DMS53 treated with DMSO at 0.1 percent for 48 hours (cell line): ENCODE results near the gene SYNGR1.
"Not testable (repeated sequence)": the region's sequence is repeated elsewhere in the genome, so short reads cannot be mapped to it uniquely, and the experiment has no call there.

Source experiments
- DNase-seq: peaks from one replicate; lab custom pipeline; 2025; ENCODE audit not compliant: unreplicated experiment; lab: John Stamatoyannopoulos, UW

Gene SYNGR1

DNA sequence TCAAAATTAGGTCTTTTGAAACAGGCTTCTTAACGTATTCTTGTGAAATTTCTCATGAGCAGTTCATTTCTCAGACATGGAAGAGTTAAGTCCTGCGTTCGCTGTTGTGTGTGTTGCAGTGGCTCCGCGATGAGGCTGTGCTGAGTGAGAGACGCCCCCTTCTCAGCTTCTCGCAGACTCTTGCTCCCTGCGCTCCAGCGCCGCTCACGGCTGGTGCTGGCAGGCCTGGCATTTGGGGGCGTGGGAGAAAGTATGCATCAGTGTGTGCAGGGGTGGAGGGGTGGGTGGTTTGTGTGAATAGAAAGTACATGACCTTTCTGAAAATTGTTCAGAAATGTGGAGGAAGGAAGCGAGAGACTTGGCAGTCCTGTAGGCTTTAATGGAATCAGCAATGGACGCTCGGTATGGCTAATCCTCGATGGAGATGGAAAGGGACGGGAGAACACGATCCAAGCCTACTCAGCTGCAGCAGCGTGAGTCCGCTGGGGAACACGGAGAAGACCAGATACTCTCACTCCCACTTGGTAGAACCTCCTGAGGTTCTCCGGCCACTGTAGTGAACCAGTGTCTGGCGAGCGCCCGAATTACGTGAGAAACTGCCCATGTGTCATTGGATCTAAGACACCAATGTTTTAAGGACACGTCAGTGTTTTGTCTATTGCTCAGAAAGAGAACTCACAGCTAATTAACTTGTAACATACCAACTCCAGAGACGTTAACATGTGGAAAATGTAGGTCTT is 55.7 kb downstream of the SYNGR1 start:
- DNase-seq, result no peak

- DNase-seq, result no peak
Observed at GRCh38 chr22:39408173-39408572, 58.4 kb downstream of the SYNGR1 start.

- DNase-seq, result no peak
Observed at GRCh38 chr22:39408807-39409206, 59.0 kb downstream of the SYNGR1 start.

- no peak for DNase-seq
Observed at GRCh38 chr22:39409516-39410029, 59.8 kb downstream of the SYNGR1 start.

- no peak for DNase-seq
Observed at GRCh38 chr22:39410264-39410663, 60.5 kb downstream of the SYNGR1 start.

GRCh38 chr22:39411828-39412365 is 62.1 kb downstream of the SYNGR1 start:
- DNase-seq, result not testable (repeated sequence)

GRCh38 chr22:39413204-39413603 is 63.4 kb downstream of the SYNGR1 start:
- DNase-seq, result not testable (repeated sequence)

DNA sequence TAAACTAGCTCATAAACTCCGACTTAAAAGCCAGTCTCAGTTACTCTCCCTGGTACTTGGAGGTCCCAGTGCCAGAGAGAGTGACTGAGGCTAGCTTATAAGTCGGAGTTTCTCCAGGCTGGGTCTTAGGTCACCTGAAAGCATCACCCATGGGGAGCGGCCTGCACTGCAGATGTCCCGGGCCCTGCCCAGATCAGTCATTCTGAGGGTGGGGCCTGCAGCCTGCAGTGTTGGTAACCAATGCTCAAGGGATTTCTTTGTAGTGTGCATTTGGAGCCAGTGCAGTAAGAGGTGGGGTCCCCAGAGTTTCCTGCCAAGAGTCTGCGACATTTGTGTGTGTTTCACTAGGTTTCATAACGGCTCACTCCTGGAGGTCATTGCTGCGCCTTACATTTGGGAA is 64.6 kb downstream of the SYNGR1 start:
- no peak for DNase-seq

DNA sequence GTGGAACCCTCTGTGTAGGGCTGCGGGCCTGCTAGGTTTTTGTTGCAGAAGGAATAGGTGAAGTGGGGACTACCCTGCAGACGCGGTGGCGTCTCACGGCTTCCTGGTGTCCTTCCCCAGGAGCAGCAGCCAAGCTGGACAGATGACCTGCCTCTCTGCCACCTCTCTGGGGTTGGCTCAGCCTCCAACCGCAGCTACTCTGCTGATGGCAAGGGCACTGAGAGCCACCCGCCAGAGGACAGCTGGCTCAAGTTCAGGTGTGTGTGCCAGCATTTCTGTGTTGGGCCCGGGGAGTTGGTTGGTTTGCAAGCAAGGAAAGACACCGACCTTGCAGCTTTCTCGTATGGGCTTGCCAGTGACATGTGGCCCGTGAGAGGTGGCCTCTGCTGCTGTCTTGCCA is 65.1 kb downstream of the SYNGR1 start:
- no peak for DNase-seq

DNA sequence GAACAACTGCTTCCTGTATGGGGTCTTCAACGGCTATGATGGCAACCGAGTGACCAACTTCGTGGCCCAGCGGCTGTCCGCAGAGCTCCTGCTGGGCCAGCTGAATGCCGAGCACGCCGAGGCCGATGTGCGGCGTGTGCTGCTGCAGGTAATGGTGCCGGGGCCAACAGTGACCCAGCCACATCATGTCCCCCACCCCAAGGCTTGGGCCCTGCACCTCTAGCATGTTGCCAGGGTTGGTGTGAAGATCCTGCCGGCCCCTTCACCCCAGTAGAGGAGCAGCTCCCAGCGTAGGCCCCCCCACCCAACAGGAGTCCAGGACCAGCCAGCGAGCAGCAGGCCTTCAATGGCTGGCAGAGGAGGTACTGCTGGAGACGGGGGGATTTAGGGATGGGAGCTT is 65.7 kb downstream of the SYNGR1 start:
- DNase-seq, result no peak

- DNase-seq, result no peak
Observed at GRCh38 chr22:39416319-39416718, 66.5 kb downstream of the SYNGR1 start.

DNA sequence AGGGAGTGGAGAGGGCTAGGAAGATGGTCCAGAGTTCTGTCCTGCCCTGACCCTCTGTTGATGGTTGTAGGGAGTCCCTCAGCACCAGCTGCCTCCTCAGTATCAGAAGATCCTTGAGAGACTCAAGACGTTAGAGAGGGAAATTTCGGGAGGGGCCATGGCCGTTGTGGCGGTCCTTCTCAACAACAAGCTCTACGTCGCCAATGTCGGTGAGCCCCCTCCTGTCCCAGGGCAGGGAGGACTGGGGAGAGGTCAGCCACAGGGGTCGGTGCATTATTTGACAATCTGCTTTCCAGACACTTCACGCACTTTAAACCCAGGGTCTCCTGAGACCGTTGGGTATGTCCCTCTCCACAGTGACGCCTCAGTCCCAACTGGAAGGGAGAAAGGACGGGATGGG is 67.8 kb downstream of the SYNGR1 start:
- no peak for DNase-seq

- DNase-seq, result no peak
Observed at GRCh38 chr22:39418696-39419095, 68.9 kb downstream of the SYNGR1 start.

DNA sequence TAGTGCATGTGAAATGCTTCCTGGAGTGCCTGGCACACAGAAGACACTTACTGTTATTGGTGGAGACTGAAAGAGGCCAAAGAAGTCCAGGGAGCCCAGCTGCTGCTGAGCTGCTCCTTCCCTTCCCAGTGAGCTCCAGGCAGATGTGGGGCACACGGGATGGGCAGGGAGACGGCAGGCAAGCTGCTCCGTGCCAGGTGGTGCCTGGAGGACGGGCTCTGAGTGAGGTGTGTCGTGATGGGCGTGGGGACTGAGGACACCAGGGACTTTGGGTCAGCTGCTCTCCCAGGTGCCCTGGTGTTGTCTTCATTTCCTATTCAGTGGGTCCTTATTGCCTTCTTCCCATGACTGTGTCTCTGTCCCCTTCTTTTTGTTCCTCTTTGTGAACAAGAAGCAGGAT is 69.3 kb downstream of the SYNGR1 start:
- DNase-seq, result no peak

DNA sequence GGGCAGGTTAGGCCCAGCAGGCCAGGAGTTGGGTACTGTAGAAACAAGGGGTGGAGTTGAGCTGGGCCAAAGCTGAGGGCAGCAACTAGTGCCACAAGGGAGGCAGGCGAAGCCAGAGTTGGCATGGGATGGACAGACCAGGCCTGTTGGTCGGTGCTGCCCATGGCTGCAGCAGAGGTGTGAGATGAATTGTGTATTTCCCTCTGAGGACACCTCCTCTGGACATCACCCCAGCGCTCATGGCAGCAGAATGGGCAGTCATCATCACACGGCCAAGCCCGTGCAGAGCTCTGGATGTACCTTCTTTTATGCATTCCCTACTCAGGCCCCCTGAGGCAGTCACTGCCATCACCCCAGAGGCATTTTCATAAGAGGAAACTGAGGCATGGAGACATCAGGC is 70.1 kb downstream of the SYNGR1 start:
- DNase-seq, result no peak

DNA sequence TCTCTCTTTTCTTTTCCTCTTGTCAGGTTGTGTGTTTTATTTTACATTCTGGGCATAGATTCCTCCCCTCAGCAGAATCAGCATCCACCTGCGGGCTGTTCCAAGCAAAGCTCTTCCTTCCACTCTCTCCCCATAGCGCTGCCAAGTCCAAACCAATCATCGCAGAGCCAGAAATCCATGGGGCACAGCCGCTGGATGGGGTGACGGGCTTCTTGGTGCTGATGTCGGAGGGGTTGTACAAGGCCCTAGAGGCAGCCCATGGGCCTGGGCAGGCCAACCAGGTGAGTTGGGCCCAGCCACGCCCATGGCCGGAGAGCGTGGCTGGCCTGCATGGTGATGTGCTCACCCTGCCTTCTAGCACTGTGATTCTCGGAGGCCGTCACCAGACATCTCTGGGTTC is 71.9 kb downstream of the SYNGR1 start:
- no peak for DNase-seq

DNA sequence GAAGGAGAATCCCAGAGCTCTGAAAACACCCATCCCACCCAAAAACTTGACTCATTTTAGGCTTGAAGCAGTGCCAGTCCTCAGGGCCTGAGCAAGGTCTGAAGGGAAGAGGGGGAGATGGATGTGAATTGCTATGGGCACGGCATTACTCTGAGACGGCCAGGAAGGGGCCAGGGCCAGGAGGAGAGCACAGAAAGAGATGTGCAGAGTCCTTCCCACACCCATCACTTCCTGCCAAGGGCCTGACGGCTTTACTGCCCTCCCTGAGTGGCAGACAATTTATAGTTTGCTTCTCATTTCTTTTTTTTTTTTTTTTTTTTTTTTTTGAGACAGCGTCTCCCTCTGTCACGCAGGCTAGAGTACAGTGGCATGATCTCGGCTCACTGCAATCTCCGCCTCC is 72.3 kb downstream of the SYNGR1 start:
- DNase-seq, result no peak

DNA sequence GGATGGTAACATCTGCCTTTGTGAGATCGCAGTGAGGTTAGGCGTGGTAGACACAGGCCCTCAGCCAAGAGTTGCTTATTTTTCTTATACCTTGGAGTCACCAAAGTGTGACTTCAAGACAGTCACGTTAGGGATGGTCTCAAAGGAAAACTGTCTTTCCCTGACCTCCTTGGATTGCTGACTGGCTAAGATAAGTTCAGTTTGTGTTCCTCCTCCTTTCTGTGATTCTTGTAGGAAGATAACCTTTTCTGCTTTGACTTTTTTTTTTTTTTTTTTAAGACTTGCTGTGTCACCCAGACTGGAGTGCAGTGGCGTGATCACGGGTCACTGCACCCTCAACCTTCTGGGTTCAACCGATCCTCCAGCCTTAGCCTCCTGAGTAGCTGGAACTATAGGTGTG is 72.9 kb downstream of the SYNGR1 start:
- no peak for DNase-seq

GRCh38 chr22:39423976-39424375 is 74.2 kb downstream of the SYNGR1 start:
- DNase-seq, result no peak

DNA sequence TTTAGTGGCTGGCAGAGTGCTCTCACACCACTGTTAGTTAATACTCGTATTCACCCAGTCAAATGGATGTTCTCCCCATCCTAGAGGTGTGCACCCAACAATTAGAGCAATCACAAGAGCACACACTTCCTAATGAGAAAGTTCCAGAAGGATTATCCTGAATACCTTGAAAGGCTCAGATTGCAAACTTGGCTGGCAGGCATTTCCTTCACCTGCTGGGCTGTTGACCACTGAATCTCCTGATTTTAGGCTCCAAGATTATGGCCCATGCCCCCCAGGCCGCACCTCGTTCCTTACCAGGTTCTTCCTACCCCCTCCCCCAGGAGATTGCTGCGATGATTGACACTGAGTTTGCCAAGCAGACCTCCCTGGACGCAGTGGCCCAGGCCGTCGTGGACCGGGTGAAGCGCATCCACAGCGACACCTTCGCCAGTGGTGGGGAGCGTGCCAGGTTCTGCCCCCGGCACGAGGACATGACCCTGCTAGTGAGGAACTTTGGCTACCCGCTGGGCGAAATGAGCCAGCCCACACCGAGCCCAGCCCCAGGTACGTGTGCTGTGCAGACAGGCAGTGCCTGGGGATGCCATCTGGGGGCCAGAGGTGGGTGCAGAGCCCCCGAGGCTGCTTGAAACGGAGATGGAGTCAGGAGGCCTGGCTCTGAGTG is 76.7 kb downstream of the SYNGR1 start:
- DNase-seq, result no peak

DNA sequence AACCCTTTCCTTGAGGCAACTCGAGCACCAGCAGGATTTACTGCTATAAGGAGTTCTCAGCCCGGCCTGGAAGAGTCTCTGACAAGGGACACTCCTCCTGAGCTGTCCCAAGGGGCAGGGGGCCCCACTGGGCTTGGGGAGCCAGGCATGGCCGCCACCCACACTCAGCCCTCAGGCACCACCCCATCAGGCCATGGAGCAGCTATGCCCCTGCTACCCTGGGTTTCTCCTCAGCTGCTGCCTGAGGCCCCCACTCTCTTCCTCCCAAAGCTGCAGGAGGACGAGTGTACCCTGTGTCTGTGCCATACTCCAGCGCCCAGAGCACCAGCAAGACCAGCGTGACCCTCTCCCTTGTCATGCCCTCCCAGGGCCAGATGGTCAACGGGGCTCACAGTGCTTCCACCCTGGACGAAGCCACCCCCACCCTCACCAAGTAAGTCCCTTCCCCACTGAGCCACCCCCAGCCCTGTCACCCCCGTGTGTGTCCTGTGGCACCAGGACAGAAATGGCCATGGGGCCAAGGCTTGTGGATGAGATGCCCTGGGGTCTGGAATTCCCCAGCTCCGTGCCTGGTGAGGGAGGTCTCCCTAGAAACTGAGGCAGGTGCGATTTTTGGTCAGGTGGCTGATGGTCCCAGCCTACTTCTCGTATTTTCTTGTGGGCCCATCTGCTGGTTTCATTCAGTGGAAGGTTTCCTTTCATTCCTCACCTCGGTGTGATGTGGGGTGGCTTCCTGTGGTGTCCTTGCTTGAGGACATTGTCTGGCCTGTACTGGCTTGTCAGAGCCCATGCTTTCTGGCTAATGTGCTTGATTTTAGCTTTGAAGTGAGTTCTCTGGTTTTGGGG is 78.2 kb downstream of the SYNGR1 start:
- DNase-seq, result no peak
